Measurements from ENCODE around the gene ATRN.

ATRN gene

GRCh38 chr20:3697588-3698305, 226.9 kb downstream of the ATRN start:
- no peak for DNase-seq (ENCODE audit: low spot score)

DNA sequence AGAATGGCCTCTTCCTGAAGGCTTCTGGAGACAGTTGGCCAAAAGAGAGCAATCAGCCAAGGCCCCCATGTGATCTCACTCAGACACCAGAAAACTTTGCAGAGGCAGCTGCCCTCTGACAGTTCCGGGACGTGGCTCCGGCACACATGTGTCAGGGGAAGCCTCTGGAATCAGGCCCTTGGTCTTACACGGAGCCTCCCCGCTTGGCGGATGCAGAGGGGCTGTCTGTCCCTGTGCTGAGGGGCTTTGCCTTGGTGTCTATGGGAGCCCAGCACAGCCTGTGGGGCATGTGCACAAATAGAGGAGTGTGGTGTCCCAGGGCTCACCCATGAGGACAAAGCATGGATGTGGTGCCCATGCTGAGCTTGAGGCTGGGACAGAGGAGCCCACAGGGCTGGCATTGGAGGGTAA, 227.8 kb downstream of the ATRN start:
- no peak for DNase-seq (ENCODE audit: low spot score)

- no peak for DNase-seq (ENCODE audit: low spot score)
Measured at GRCh38 chr20:3699037-3699436, 228.2 kb downstream of the ATRN start.

Data from HuH-7.5 (cell line).